Dedifferentiated amniotic fluid mesenchymal stem cell (primary cell): ENCODE measurements around the gene SPAST.
"Not testable (repeated sequence)": the region's sequence is repeated elsewhere in the genome, so short reads cannot be mapped to it uniquely, and the experiment has no call there.

Source experiments
- DNase-seq: peaks from one replicate; pipeline ENCODE4 v3.0.0-alpha.2; 2016; ENCODE audit errors: extremely low spot score

The SPAST gene

GRCh38 chr2:32063310-32064020 lies at the start of gene SPAST:
Gene SPAST, plus strand, starts transcription at chr2:32063556. Its CDS starts 276 bp downstream, at chr2:32063832.
- peak; percentile 96 for DNase-seq

GRCh38 chr2:32018789-32019482 lies 44.4 kb upstream of the SPAST start:
- not testable (repeated sequence) for DNase-seq

- not testable (repeated sequence) for DNase-seq
Measured at GRCh38 chr2:32034198-32034887, 29.0 kb upstream of the SPAST start.

GRCh38 chr2:32039447-32040219 lies 23.7 kb upstream of the SPAST start, which contains the start of gene DPY30:
Gene DPY30, minus strand, starts transcription at chr2:32039805. Its CDS starts 349 bp downstream, at chr2:32039456.
- peak; percentile 92 for DNase-seq

- no peak for DNase-seq
Measured at GRCh38 chr2:32043561-32043960, 19.8 kb upstream of the SPAST start.

GRCh38 chr2:32051836-32052439 lies 11.4 kb upstream of the SPAST start:
- no peak for DNase-seq

- DNase-seq = not testable (repeated sequence)
Measured at GRCh38 chr2:32054583-32054982, 8.8 kb upstream of the SPAST start.

GRCh38 chr2:32058130-32058529 lies 5.2 kb upstream of the SPAST start:
- DNase-seq = no peak

- no peak for DNase-seq
Measured at GRCh38 chr2:32060266-32060665, 3.1 kb upstream of the SPAST start.

- DNase-seq = no peak
Measured at GRCh38 chr2:32061430-32061829, 1.9 kb upstream of the SPAST start.

- DNase-seq = no peak
Measured at GRCh38 chr2:32061973-32062861, 1.1 kb upstream of the SPAST start.

GRCh38 chr2:32064021-32064601 lies 755 bp downstream of the SPAST start:
- DNase-seq = no peak

- DNase-seq = no peak
Measured at GRCh38 chr2:32064713-32065112, 1.4 kb downstream of the SPAST start.

- no peak for DNase-seq
Measured at GRCh38 chr2:32067549-32067948, 4.2 kb downstream of the SPAST start.

- no peak for DNase-seq
Measured at GRCh38 chr2:32074134-32074506, 10.8 kb downstream of the SPAST start.

- DNase-seq = no peak
Measured at GRCh38 chr2:32095671-32096070, 32.3 kb downstream of the SPAST start.

GRCh38 chr2:32108111-32108510 lies 44.8 kb downstream of the SPAST start:
- no peak for DNase-seq

- no peak for DNase-seq
Measured at GRCh38 chr2:32118055-32118454, 54.7 kb downstream of the SPAST start.

GRCh38 chr2:32119161-32119560 lies 55.8 kb downstream of the SPAST start:
- no peak for DNase-seq

GRCh38 chr2:32124660-32125059 lies 61.3 kb downstream of the SPAST start:
- DNase-seq = no peak
